GM12878 (cell line): ENCODE measurements around the gene BTG1. TPM values are rescaled to one million over a fixed set of nuclear protein-coding genes. Genes with fewer than 3 reads are reported as not detected.

Experiments used
- ATAC-seq: fragments of 200-7000 bp; cut with Tn5 transposase; 3 replicates; pipeline ENCODE4 v1.9.1; 2020; ENCODE audit warnings: mild to moderate bottlenecking, moderate library complexity
- BruUV-seq: library from RNA; stranded (reverse); fragments of 400-500 nt; replicated peaks from 2 replicates; lab custom pipeline; 2021; lab: Mats Ljungman, UMichigan
- CTCF ChIA-PET: fragments of 300-600 bp; sonication (Branson Sonifier 250); formaldehyde crosslinking; extraction: SDS; loops from one replicate; lab custom pipeline; 2021; ENCODE audit warnings: inconsistent platforms; lab: Yijun Ruan, JAX
- POLR2A ChIA-PET: fragments of 350-600 bp; formaldehyde crosslinking; extraction: SDS; loops from one replicate; lab custom pipeline; 2021; ENCODE audit warnings: inconsistent platforms; lab: Charles Lee
- RAD21 ChIA-PET: fragments of 300-600 bp; sonication (Branson Sonifier 250); formaldehyde crosslinking; loops from one replicate; lab custom pipeline; 2023; ENCODE audit warnings: antibody characterized with exemption; ENCODE audit not compliant: unreplicated experiment; lab: Charles Lee
- SMC1A ChIA-PET: fragments of 300-600 bp; sonication (Branson Sonifier 250); formaldehyde crosslinking; loops from one replicate; lab custom pipeline; 2023; ENCODE audit not compliant: unreplicated experiment, uncharacterized antibody; lab: Charles Lee
- DNase-seq: peaks from one replicate; pipeline ENCODE4 v3.0.0-alpha.2; 2011; ENCODE audit warnings: low read depth, low spot score
- FAIRE-seq: peaks from 3 replicates; lab custom pipeline; 2011; peaks lifted over from hg19 to GRCh38; lab: Jason Lieb, UNC
- H2AFZ ChIP-seq: 2 replicates; pipeline ENCODE4 v1.6.0; 2011; ENCODE audit warnings: low read depth, low read length, control low read depth; ENCODE audit not compliant: control insufficient read depth
- H3K27ac ChIP-seq: 2 replicates; pipeline ENCODE4 v1.5.1; 2011; ENCODE audit warnings: control low read depth; ENCODE audit not compliant: control insufficient read depth, insufficient read depth
- H3K27me3 ChIP-seq, 2 experiments: replicated peaks in 1 of 2; 2 replicates each; pipeline versions ENCODE4 v1.6.0 to v1.6.1; 2011; ENCODE audit warnings: low read length in 1 of 2; ENCODE audit not compliant: control insufficient read depth in 2 of 2, insufficient read depth in 2 of 2
- H3K36me3 ChIP-seq, 2 experiments: 2 replicates each; pipeline ENCODE4 v1.5.1; 2011; ENCODE audit warnings: low read length in 1 of 2; ENCODE audit not compliant: control insufficient read depth in 2 of 2, insufficient read depth in 2 of 2
- H3K4me1 ChIP-seq: 2 replicates; pipeline ENCODE4 v1.6.1; 2011; ENCODE audit warnings: mild to moderate bottlenecking, low read length, moderate library complexity, mixed read lengths; ENCODE audit not compliant: control insufficient read depth, insufficient read depth
- H3K4me2 ChIP-seq: 2 replicates; pipeline ENCODE4 v1.6.0; 2011; ENCODE audit warnings: control low read depth; ENCODE audit not compliant: control insufficient read depth, insufficient read depth
- H3K4me3 ChIP-seq: fragments of 200-600 bp; sonication (generic); 2 replicates; pipeline ENCODE4 v1.5.1; 2016
- H3K79me2 ChIP-seq: 2 replicates; pipeline ENCODE4 v1.6.0; 2011; ENCODE audit warnings: low read length; ENCODE audit not compliant: control insufficient read depth, insufficient read depth
- H3K9ac ChIP-seq: 2 replicates; pipeline ENCODE4 v1.8.0; 2011; ENCODE audit warnings: low read length, control low read depth, mixed read lengths; ENCODE audit not compliant: control insufficient read depth, insufficient read depth
- H3K9me3 ChIP-seq: replicated peaks from 3 replicates; pipeline ENCODE4 v1.5.1; 2011; ENCODE audit warnings: mild to moderate bottlenecking, low read length; ENCODE audit not compliant: control insufficient read depth, insufficient read depth
- H4K20me1 ChIP-seq: 2 replicates; pipeline ENCODE4 v1.6.0; 2011; ENCODE audit not compliant: control insufficient read depth, insufficient read depth
- GATAD2B ChIP-seq: fragments of 450-650 bp; conservative IDR thresholded peaks from 2 replicates; pipeline ENCODE4 v1.6.1; 2017; ENCODE audit warnings: low read depth, mild to moderate bottlenecking, moderate library complexity
- MEF2B ChIP-seq: fragments of 450-650 bp; IDR thresholded peaks from 2 replicates; pipeline ENCODE4 v1.6.1; 2018; ENCODE audit warnings: mild to moderate bottlenecking, moderate library complexity; ENCODE audit not compliant: partially characterized antibody, poor library complexity, severe bottlenecking
- PKNOX1 ChIP-seq: fragments of 450-650 bp; IDR thresholded peaks from 2 replicates; pipeline ENCODE4 v1.6.1; 2016; ENCODE audit warnings: mild to moderate bottlenecking
- ZBTB40 ChIP-seq: fragments of 450-650 bp; IDR thresholded peaks from 2 replicates; pipeline ENCODE4 v1.6.1; 2016; ENCODE audit warnings: mild to moderate bottlenecking, moderate library complexity, borderline replicate concordance
- WGBS: methylation state at CpG from one replicate; pipeline ENCODE4 v1.1.6; 2016; ENCODE audit warnings: low lambda C conversion rate; ENCODE audit not compliant: insufficient replicate concordance, insufficient coverage; ENCODE audit errors: missing lambda C conversion rate; 5-methylcytosine and 5-hydroxymethylcytosine counted together
- in situ Hi-C: fragments of 300-500 bp; cut with MboI; formaldehyde crosslinking; loops from 9 replicates; pipeline ENCODE4 v1.14.3; 2018; ENCODE audit warnings: mixed read lengths
- intact Hi-C: fragments of 100-400 bp; cut with micrococcal nuclease; formaldehyde crosslinking; loops from one replicate; pipeline ENCODE4 v1.14.2; 2022; ENCODE audit not compliant: unreplicated experiment
- polyA plus RNA-seq, 11 experiments: library from polyadenylated mRNA; depleted of rRNA in 4 of 11; unstranded in 6 of 11; stranded (reverse) in 5 of 11; fragments of >200 nt; fragmentation: Nextera tagmentation in 4 of 11; fragmentation: Illumina TruSeq in 1 of 11; extraction: Ambion mirVana in 4 of 11; extraction: Trizol in 1 of 11; gene quantifications; 1 replicate in 1 of 11; 2 replicates in 10 of 11; pipeline versions ENCODE4 v1.2.1 to v1.2.3, GENCODE V29; 2011 to 2016; ENCODE audit warnings: inconsistent platforms in 2 of 11, missing spikeins in 2 of 11, low read depth in 1 of 11
- total RNA-seq, 4 experiments: library from RNA; depleted of rRNA in 3 of 4; stranded (reverse); fragments of >200 nt in 3 of 4; fragmentation: Illumina TruSeq in 1 of 4; extraction: Trizol in 1 of 4; gene quantifications; 2 replicates each; pipeline versions ENCODE4 v1.2.1 to v1.2.3, GENCODE V29; 2013 to 2021

Gene BTG1
- total and polyA plus RNA-seq, 10 of the 15 experiments (the other 5 are each of a cell fraction or from before 2014, with no cell fraction given), result 23.7 to 194 (median 56.4) TPM

- H4K20me1 ChIP-seq, result no peaks in the 10 kb centered on the region
- ChIA-PET SMC1A (interaction anchor here (1.0 to 1.8 kb wide), 8 partner anchors 8 to 555 kb away, joined by 3 to 15 read pairs (median 4); partner anchors contain the start of gene BTG1), CTCF (interaction anchor here (0.8 to 1.8 kb wide), 5 partner anchors 9 to 355 kb away, joined by 3 to 5 read pairs (median 3); partner anchors contain the start of gene BTG1), RAD21 (interaction anchor here (0.8 to 2.3 kb wide), 9 partner anchors 8 to 396 kb away, joined by 3 to 17 read pairs (median 3); partner anchors contain the start of gene BTG1), POLR2A (interaction anchor here (0.8 to 19.5 kb wide), 4 partner anchors 9 to 110 kb away, joined by 3 to 222 read pairs (median 4); partner anchors contain the start of gene BTG1)
- H3K9ac ChIP-seq, result no peak overlapping the region
- no peaks in the 10 kb centered on the region for H3K36me3 ChIP-seq
- ATAC-seq, result peak; percentile 52
- in situ Hi-C loops (no loop called here), intact Hi-C loops (no loop called here)
- 33% methylated on average over 2 of the region's 2 CpGs for WGBS
- H3K4me3 ChIP-seq, result no peak overlapping the region
- FAIRE-seq, result no peak
- H2AFZ ChIP-seq, result no peak overlapping the region
- no peaks in the 10 kb centered on the region for H3K79me2 ChIP-seq
- DNase-seq, result no peak
- no peak overlapping the region for H3K4me2 ChIP-seq
- TF ChIP-seq GATAD2B (no peak), MEF2B (peak; percentile 85)
- no peak overlapping the region for H3K27ac ChIP-seq
- H3K9me3 ChIP-seq, result no peaks in the 10 kb centered on the region; the same call in 2 of the 3 replicates
- peaks cover 5% of the 10 kb centered on the region; the same call in 1 of the 2 replicates for H3K4me1 ChIP-seq
- no TSS peak for BruUV-seq
- no peaks in the 10 kb centered on the region for H3K27me3 ChIP-seq
These were observed 21.4 kb upstream of the BTG1 start for GRCh38 chr12:92167075-92167474.

DNA sequence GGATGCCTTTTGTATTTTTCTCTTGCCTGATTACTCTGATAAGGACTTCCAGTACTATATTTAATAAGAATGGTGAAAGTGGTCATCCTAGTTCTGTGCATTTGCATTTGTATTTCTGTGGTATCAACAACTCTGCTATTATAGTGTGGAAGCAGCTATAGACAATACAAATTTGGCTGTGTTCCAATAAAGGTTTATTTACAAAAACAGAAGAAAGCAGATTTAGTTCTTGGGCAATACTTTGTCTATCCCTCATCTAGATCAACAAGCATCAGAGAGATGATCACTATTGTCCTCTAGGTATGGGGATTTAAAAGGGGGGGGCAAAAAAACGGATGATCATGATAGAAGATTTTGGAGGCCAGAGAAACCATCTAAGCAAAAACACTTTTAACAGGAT, 19.1 kb upstream of the BTG1 start:
- WGBS, result 0% methylated on average over 1 of the region's 1 CpG
- no peaks in the 10 kb centered on the region for H3K79me2 ChIP-seq
- no peaks in the 10 kb centered on the region; the same call in 2 of the 3 replicates for H3K9me3 ChIP-seq
- no peak overlapping the region for H3K4me2 ChIP-seq
- TF ChIP-seq ZBTB40, result 0 out of 2 replicates have a peak, but pooled peaks have one; percentile 51
- TF ChIP-seq PKNOX1, result no peak
- DNase-seq (no peak), ATAC-seq (no peak), FAIRE-seq (no peak)
- H3K27ac ChIP-seq, result no peak overlapping the region
- ChIA-PET CTCF (interaction anchor here (0.6 to 1.3 kb wide), 4 partner anchors 12 to 259 kb away, joined by 3 read pairs; no protein-coding TSS in a partner anchor), POLR2A (interaction anchor here (19.5 kb wide), 1 partner anchor 17 kb away, joined by 222 read pairs; the partner anchor contains the start of gene BTG1), SMC1A (interaction anchor here (0.6 to 2.1 kb wide), 8 partner anchors 9 to 114 kb away, joined by 3 to 9 read pairs (median 4); no protein-coding TSS in a partner anchor), RAD21 (interaction anchor here (1.2 kb wide), 1 partner anchor 198 kb away, joined by 4 read pairs; no protein-coding TSS in a partner anchor)
- no peaks in the 10 kb centered on the region for H3K27me3 ChIP-seq
- no peak overlapping the region for H3K9ac ChIP-seq
- H2AFZ ChIP-seq, result no peak overlapping the region
- intact Hi-C loops, result no loop called here
- no peaks in the 10 kb centered on the region for H3K36me3 ChIP-seq
- H3K4me1 ChIP-seq, result peaks cover 2% of the 10 kb centered on the region; the same call in 1 of the 2 replicates
- H3K4me3 ChIP-seq, result no peak overlapping the region
- BruUV-seq, result no TSS peak
- in situ Hi-C loops, result no loop called here
- H4K20me1 ChIP-seq, result no peaks in the 10 kb centered on the region
